IMR-90 (cell line): ENCODE measurements around the gene WIPF1. TPM values are rescaled to one million over a fixed set of nuclear protein-coding genes. Genes with fewer than 3 reads are reported as not detected.

Experiments used
- ATAC-seq: fragments of 200-7000 bp; cut with Tn5 transposase; 2 replicates; pipeline ENCODE4 v1.9.1; 2020; ENCODE audit warnings: low read depth, mild to moderate bottlenecking, moderate library complexity
- BruUV-seq: library from RNA; stranded (reverse); fragments of 400-500 nt; replicated peaks from 2 replicates; lab custom pipeline; 2021; lab: Mats Ljungman, UMichigan
- CTCF ChIA-PET: fragments of 300-600 bp; formaldehyde crosslinking; extraction: SDS; loops from one replicate; lab custom pipeline; 2021; ENCODE audit warnings: antibody characterized with exemption; lab: Yijun Ruan, JAX
- POLR2A ChIA-PET: fragments of 300-600 bp; sonication (Branson Sonifier 250); formaldehyde crosslinking; loops from one replicate; lab custom pipeline; 2022; ENCODE audit warnings: antibody characterized with exemption; ENCODE audit not compliant: unreplicated experiment; lab: Charles Lee
- DNase-seq: peaks from one replicate; pipeline ENCODE4 v3.0.0; 2013
- H2AFZ ChIP-seq: replicated peaks from 2 replicates; pipeline ENCODE3; 2013; ENCODE audit warnings: low read length, mild to moderate bottlenecking; ENCODE audit not compliant: poor library complexity
- H2AK5ac ChIP-seq: 2 replicates; pipeline ENCODE4 v1.6.1; 2013; ENCODE audit warnings: low read depth, low read length, inconsistent platforms
- H2AK9ac ChIP-seq: replicated peaks from 2 replicates; pipeline ENCODE3; 2013; ENCODE audit warnings: mild to moderate bottlenecking, low read depth, low read length, moderate library complexity; ENCODE audit not compliant: poor library complexity
- H2BK120ac ChIP-seq: 2 replicates; pipeline ENCODE4 v1.6.1; 2013; ENCODE audit warnings: low read depth, low read length, inconsistent platforms
- H2BK15ac ChIP-seq: 3 replicates; pipeline ENCODE4 v1.6.1; 2013; ENCODE audit warnings: low read depth, low read length, inconsistent platforms
- H2BK20ac ChIP-seq: 2 replicates; pipeline ENCODE4 v1.6.1; 2013; ENCODE audit warnings: low read depth, mild to moderate bottlenecking, inconsistent platforms, low read length, moderate library complexity
- H2BK5ac ChIP-seq: 2 replicates; pipeline ENCODE4 v1.6.1; 2013; ENCODE audit warnings: mild to moderate bottlenecking, low read depth, low read length, inconsistent platforms; ENCODE audit not compliant: poor library complexity, severe bottlenecking
- H3K14ac ChIP-seq: replicated peaks from 2 replicates; pipeline ENCODE4 v1.6.1; 2013; ENCODE audit warnings: low read depth, low read length, inconsistent platforms
- H3K18ac ChIP-seq: 2 replicates; pipeline ENCODE4 v1.6.1; 2013; ENCODE audit warnings: low read depth, low read length, control low read depth
- H3K23ac ChIP-seq: 2 replicates; pipeline ENCODE4 v1.6.1; 2013; ENCODE audit warnings: low read depth, low read length, inconsistent platforms
- H3K27ac ChIP-seq: 2 replicates; pipeline ENCODE4 v1.5.1; 2013; ENCODE audit warnings: mild to moderate bottlenecking, control low read depth, low read length; ENCODE audit not compliant: insufficient read depth
- H3K27me3 ChIP-seq: 2 replicates; pipeline ENCODE4 v1.6.1; 2013; ENCODE audit warnings: low read length; ENCODE audit not compliant: control insufficient read depth, insufficient read depth
- H3K36me3 ChIP-seq: 2 replicates; pipeline ENCODE4 v1.6.1; 2013; ENCODE audit warnings: low read length, mixed read lengths; ENCODE audit not compliant: control insufficient read depth, insufficient read depth
- H3K4ac ChIP-seq: 2 replicates; pipeline ENCODE4 v1.6.1; 2013; ENCODE audit warnings: low read depth, low read length, inconsistent platforms
- H3K4me1 ChIP-seq: 2 replicates; pipeline ENCODE4 v1.6.1; 2013; ENCODE audit warnings: low read length, mixed read lengths; ENCODE audit not compliant: control insufficient read depth, insufficient read depth
- H3K4me2 ChIP-seq: 2 replicates; pipeline ENCODE4 v1.6.1; 2013; ENCODE audit warnings: low read depth, mild to moderate bottlenecking, control low read depth, low read length, moderate library complexity
- H3K4me3 ChIP-seq: 2 replicates; pipeline ENCODE4 v1.5.1; 2013; ENCODE audit warnings: low read depth, mild to moderate bottlenecking, control low read depth, low read length, moderate library complexity; ENCODE audit not compliant: insufficient read depth
- H3K56ac ChIP-seq: 2 replicates; pipeline ENCODE4 v1.6.1; 2013; ENCODE audit warnings: low read length, inconsistent platforms; ENCODE audit not compliant: insufficient read depth; ENCODE audit errors: extremely low read depth
- H3K79me1 ChIP-seq, 2 experiments: 2 replicates each; pipeline ENCODE4 v1.6.1; 2013; ENCODE audit warnings: low read length in 2 of 2, inconsistent platforms in 1 of 2, low read depth in 1 of 2
- H3K9ac ChIP-seq: 2 replicates; pipeline ENCODE4 v1.6.1; 2013; ENCODE audit warnings: low read depth, low read length, control low read depth
- H3K9me1 ChIP-seq: 2 replicates; pipeline ENCODE4 v1.6.1; 2013; ENCODE audit warnings: low read length, inconsistent platforms; ENCODE audit not compliant: insufficient read depth
- H3K9me3 ChIP-seq: 2 replicates; pipeline ENCODE4 v1.6.1; 2013; ENCODE audit warnings: low read length; ENCODE audit not compliant: control insufficient read depth, insufficient read depth
- H4K20me1 ChIP-seq: 2 replicates; pipeline ENCODE4 v1.6.1; 2013; ENCODE audit warnings: low read length, inconsistent platforms; ENCODE audit not compliant: insufficient read depth
- H4K5ac ChIP-seq: 2 replicates; pipeline ENCODE4 v1.6.1; 2013; ENCODE audit warnings: mild to moderate bottlenecking, low read depth, low read length, control low read depth
- H4K8ac ChIP-seq, 2 experiments: 2 replicates each; pipeline ENCODE4 v1.6.1; 2013; ENCODE audit warnings: low read depth in 2 of 2, low read length in 2 of 2, control low read depth in 1 of 2, inconsistent platforms in 1 of 2
- H4K91ac ChIP-seq: 2 replicates; pipeline ENCODE4 v1.6.1; 2013; ENCODE audit warnings: low read depth, low read length, inconsistent platforms; ENCODE audit not compliant: insufficient read depth
- BHLHE40 ChIP-seq: fragments of 150-350 bp; IDR thresholded peaks from 2 replicates; pipeline ENCODE4 v1.6.1; 2016; ENCODE audit warnings: mild to moderate bottlenecking, low read depth, low read length
- CHD1 ChIP-seq: IDR thresholded peaks from 2 replicates; pipeline ENCODE4 v1.6.1; 2012; ENCODE audit warnings: low read depth, low read length, improper control_type of control experiment
- MAFK ChIP-seq: IDR thresholded peaks from 2 replicates; pipeline ENCODE4 v1.6.1; 2012; ENCODE audit warnings: low read depth, low read length, improper control_type of control experiment
- MAZ ChIP-seq: IDR thresholded peaks from 2 replicates; pipeline ENCODE4 v1.6.1; 2012; ENCODE audit warnings: low read depth, mild to moderate bottlenecking, low read length, improper control_type of control experiment, moderate library complexity, borderline replicate concordance
- MXI1 ChIP-seq: IDR thresholded peaks from 2 replicates; pipeline ENCODE4 v1.6.1; 2012; ENCODE audit warnings: low read depth, mild to moderate bottlenecking, low read length, moderate library complexity, borderline replicate concordance
- RFX5 ChIP-seq: IDR thresholded peaks from 2 replicates; pipeline ENCODE4 v1.8.0; 2012; ENCODE audit warnings: low read depth, mild to moderate bottlenecking, low read length, moderate library complexity
- SMC3 ChIP-seq: fragments of 150-350 bp; IDR thresholded peaks from 2 replicates; pipeline ENCODE4 v1.6.1; 2016; ENCODE audit warnings: low read depth, mild to moderate bottlenecking, antibody characterized with exemption, low read length, moderate library complexity
- WGBS, 2 experiments: methylation state at CpG; one replicate each; pipeline versions ENCODE4 v1.1.5 to v1.1.7; 2013; ENCODE audit warnings: missing lambda C conversion rate in 2 of 2; ENCODE audit not compliant: insufficient read length in 1 of 2; ENCODE audit errors: extremely low coverage in 2 of 2; 5-methylcytosine and 5-hydroxymethylcytosine counted together
- dilution Hi-C: fragments of 300-500 bp; cut with HindIII; formaldehyde crosslinking; loops from one replicate; pipeline ENCODE4 v1.14.3; 2018; ENCODE audit warnings: low sequenced_read_pairs; ENCODE audit not compliant: unreplicated experiment
- in situ Hi-C: fragments of 300-500 bp; cut with MboI; formaldehyde crosslinking; loops from 3 replicates; pipeline ENCODE4 v1.14.3; 2019; ENCODE audit warnings: low sequenced_read_pairs, inconsistent platforms, mixed read lengths
- intact Hi-C: fragments of 100-400 bp; cut with micrococcal nuclease; formaldehyde crosslinking; loops from 2 replicates; pipeline ENCODE4 v1.10.0; 2022
- polyA plus RNA-seq, 3 experiments: library from polyadenylated mRNA; depleted of rRNA; stranded (reverse); fragments of >200 nt; gene quantifications; 2 replicates each; pipeline ENCODE4 v1.2.3, GENCODE V29; 2012; ENCODE audit warnings: low replicate concordance in 1 of 3
- total RNA-seq: library from RNA; depleted of rRNA; stranded (reverse); fragments of >200 nt; gene quantifications from 2 replicates; pipeline ENCODE4 v1.2.3, GENCODE V29; 2012
- TF ChIP-seq, protein P1 (sequence below): fragments of 150-350 bp; IDR thresholded peaks from 2 replicates; pipeline ENCODE4 v1.6.1; 2016; ENCODE audit warnings: low read depth, mild to moderate bottlenecking, low read length, moderate library complexity, borderline replicate concordance
- TF ChIP-seq, protein P2 (sequence below): fragments of 150-350 bp; IDR thresholded peaks from 2 replicates; pipeline ENCODE4 v1.6.1; 2017; ENCODE audit warnings: mild to moderate bottlenecking, antibody characterized with exemption, low read length, low read depth

The WIPF1 gene
- total and polyA plus RNA-seq, 2 of the 4 experiments (the other 2 are of a cell fraction), result 2.7 to 13.5 TPM

DNA sequence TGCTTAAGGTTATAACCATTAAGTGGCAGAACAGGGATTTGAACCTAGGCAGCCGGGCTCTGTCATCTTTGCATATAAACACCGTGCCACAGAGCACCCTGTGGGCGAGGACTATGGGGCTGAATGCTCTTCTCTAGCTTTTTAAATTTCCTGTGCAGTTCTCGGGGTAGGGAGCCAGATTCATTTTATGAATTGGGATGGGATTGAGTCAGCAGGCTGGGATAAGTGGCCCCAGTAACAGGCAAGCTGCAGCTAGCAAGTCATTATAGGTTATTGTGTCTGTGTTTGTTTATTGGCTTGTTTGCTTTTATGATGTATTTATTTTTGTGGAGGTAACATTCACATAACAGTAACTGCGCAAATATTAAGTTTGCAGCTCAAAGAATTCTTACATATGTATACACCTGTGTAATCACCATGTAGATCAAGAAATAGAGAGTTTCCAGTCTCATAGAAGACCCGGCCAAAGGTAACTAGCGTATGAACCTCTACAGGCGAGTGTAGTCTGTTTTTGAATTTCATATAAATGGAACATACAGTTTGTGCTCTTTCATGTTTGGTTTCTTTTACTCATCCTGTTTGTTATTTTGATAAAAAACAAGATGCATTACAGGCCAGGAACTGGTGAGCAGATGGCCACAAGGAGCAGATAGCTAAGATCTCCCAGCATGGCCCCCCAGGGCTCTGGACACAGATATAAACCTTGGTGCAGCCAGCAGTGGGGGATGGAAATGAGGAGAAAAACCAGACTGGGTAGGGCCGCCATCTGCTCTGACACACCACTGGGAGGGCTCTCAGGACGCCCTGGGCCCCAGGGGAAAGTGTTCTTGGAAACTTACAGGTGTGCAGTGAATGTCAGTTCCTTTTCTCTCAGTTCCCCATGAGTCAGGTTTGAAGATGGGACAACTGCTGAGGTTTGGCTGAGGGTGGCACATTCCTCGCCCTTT is 61.6 kb downstream of the WIPF1 start:
- Histone ChIP-seq H3K18ac (no peak overlapping the region), H2BK5ac (no peak overlapping the region), H2AK5ac (no peak overlapping the region), H3K9me1 (no peaks in the 10 kb centered on the region), H2BK20ac (no peak overlapping the region), H3K23ac (no peak overlapping the region), H3K27me3 (peaks cover 4% of the 10 kb centered on the region), H3K36me3 (no peaks in the 10 kb centered on the region), H4K91ac (no peak overlapping the region), H4K8ac (no peak overlapping the region), H2BK15ac (no peak overlapping the region), H3K4me3 (no peak overlapping the region), H2AFZ (no peak overlapping the region), H3K79me1 (no peaks in the 10 kb centered on the region), H3K27ac (no peak overlapping the region), H3K4me1 (no peaks in the 10 kb centered on the region), H4K5ac (no peak overlapping the region), H3K14ac (no peak overlapping the region), H3K9me3 (no peaks in the 10 kb centered on the region), H3K4ac (no peak overlapping the region), H3K4me2 (no peak overlapping the region), H2BK120ac (no peak overlapping the region), H2AK9ac (no peak overlapping the region), H3K9ac (no peak overlapping the region), H4K20me1 (no peaks in the 10 kb centered on the region), H3K56ac (no peak overlapping the region)
- TF ChIP-seq RFX5 (no peak), MAZ (no peak), MXI1 (no peak), SMC3 (no peak), BHLHE40 (no peak), MAFK (no peak), CHD1 (no peak)
- TF ChIP-seq, protein P1, sequence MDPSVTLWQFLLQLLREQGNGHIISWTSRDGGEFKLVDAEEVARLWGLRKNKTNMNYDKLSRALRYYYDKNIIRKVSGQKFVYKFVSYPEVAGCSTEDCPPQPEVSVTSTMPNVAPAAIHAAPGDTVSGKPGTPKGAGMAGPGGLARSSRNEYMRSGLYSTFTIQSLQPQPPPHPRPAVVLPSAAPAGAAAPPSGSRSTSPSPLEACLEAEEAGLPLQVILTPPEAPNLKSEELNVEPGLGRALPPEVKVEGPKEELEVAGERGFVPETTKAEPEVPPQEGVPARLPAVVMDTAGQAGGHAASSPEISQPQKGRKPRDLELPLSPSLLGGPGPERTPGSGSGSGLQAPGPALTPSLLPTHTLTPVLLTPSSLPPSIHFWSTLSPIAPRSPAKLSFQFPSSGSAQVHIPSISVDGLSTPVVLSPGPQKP, result no peak
- TF ChIP-seq, protein P2, sequence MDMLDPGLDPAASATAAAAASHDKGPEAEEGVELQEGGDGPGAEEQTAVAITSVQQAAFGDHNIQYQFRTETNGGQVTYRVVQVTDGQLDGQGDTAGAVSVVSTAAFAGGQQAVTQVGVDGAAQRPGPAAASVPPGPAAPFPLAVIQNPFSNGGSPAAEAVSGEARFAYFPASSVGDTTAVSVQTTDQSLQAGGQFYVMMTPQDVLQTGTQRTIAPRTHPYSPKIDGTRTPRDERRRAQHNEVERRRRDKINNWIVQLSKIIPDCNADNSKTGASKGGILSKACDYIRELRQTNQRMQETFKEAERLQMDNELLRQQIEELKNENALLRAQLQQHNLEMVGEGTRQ, result no peak
- no peak for DNase-seq
- no peak for ATAC-seq
- dilution Hi-C loops (no loop called here), in situ Hi-C loops (loop anchor here (5.0 kb wide), 1 partner anchor 69 kb away; no protein-coding TSS in a partner anchor), intact Hi-C loops (no loop called here)
- CTCF ChIA-PET, result interaction anchor here (1.6 kb wide), 1 partner anchor 11 kb away, joined by 5 read pairs; no protein-coding TSS in a partner anchor
- POLR2A ChIA-PET, result no interaction called here
- WGBS, 2 experiments, result 100% methylated on average over 1 of the region's 11 CpGs; no CpG with 5 or more reads in 1 of the 2 experiments
- no TSS peak for BruUV-seq
